GM12801 (cell line): ENCODE results near the gene MAPK14.

ENCODE experiments used
- CTCF ChIP-seq: IDR thresholded peaks from one replicate; pipeline ENCODE4 v1.5.1; 2011; ENCODE audit warnings: control low read depth; ENCODE audit not compliant: insufficient read length; ENCODE audit errors: extremely low read depth

Gene MAPK14

GRCh38 chr6:36066817-36067216 is 39.2 kb downstream of the MAPK14 start:
- TF ChIP-seq CTCF, result no peak

- TF ChIP-seq CTCF, result no peak
Observed at GRCh38 chr6:36067374-36068011, 39.9 kb downstream of the MAPK14 start.

- no peak for TF ChIP-seq CTCF
Observed at GRCh38 chr6:36068012-36068392, 40.4 kb downstream of the MAPK14 start.

- TF ChIP-seq CTCF, result no peak
Observed at GRCh38 chr6:36068586-36068985, 41.0 kb downstream of the MAPK14 start.

GRCh38 chr6:36069573-36069972 is 42.0 kb downstream of the MAPK14 start:
- no peak for TF ChIP-seq CTCF

GRCh38 chr6:36070252-36070651 is 42.6 kb downstream of the MAPK14 start:
- no peak for TF ChIP-seq CTCF

GRCh38 chr6:36071281-36071680 is 43.7 kb downstream of the MAPK14 start:
- no peak for TF ChIP-seq CTCF
